ENCODE results near the gene ROPN1B.
"Not testable (repeated sequence)": the region's sequence is repeated elsewhere in the genome, so short reads cannot be mapped to it uniquely, and the experiment has no call there.

GRCh38 chr3:125935252-125935874 lies 33.6 kb upstream of the ROPN1B start:
- not testable (repeated sequence) for TF ChIP-seq CTCF (conservative IDR thresholded peaks at IDR 0.05; ENCODE audit: low read depth, low read length); EZH2 (IDR thresholded peaks at IDR 0.05; ENCODE audit: borderline replicate concordance, low read depth, low read length, poor library complexity, severe bottlenecking)
